Astrocyte (in vitro differentiated cells and primary cell): ENCODE results near the gene BCHE.

Experiments used
- CTCF ChIP-seq: IDR thresholded peaks from 2 replicates; pipeline ENCODE4 v1.5.1; 2011; ENCODE audit warnings: low read depth, mild to moderate bottlenecking, inconsistent platforms, low read length, moderate library complexity; ENCODE audit not compliant: insufficient read depth
- EZH2 ChIP-seq: IDR thresholded peaks from 2 replicates; pipeline ENCODE4 v1.6.1; 2012; ENCODE audit warnings: mild to moderate bottlenecking, low read length, inconsistent platforms; ENCODE audit not compliant: insufficient read depth

GRCh38 chr3:165817160-165817709 is 20.0 kb downstream of the BCHE start:
- TF ChIP-seq CTCF = no peak
- TF ChIP-seq EZH2 = no peak
